NCI-H510A treated with DMSO at 0.1 percent for 48 hours (cell line): ENCODE measurements around the gene MARCHF9.

ENCODE experiments used
- DNase-seq: peaks from one replicate; lab custom pipeline; 2025; lab: John Stamatoyannopoulos, UW

The MARCHF9 gene

GRCh38 chr12:57755454-57756372, 810 bp downstream of the MARCHF9 start:
- no peak for DNase-seq

GRCh38 chr12:57756406-57757341, 1.8 kb downstream of the MARCHF9 start:
- DNase-seq = no peak

GRCh38 chr12:57757771-57758170, 2.9 kb downstream of the MARCHF9 start:
- DNase-seq = no peak

- no peak for DNase-seq
These were observed 3.9 kb downstream of the MARCHF9 start for GRCh38 chr12:57758552-57759359.

GRCh38 chr12:57759360-57759980, 4.6 kb downstream of the MARCHF9 start:
- DNase-seq = peak; percentile 72

GRCh38 chr12:57760347-57760982, 5.6 kb downstream of the MARCHF9 start:
- no peak for DNase-seq

- no peak for DNase-seq
These were observed 6.6 kb downstream of the MARCHF9 start for GRCh38 chr12:57761391-57761998.

- DNase-seq = no peak
These were observed 7.6 kb downstream of the MARCHF9 start for GRCh38 chr12:57762463-57762862.

GRCh38 chr12:57763881-57764661, 9.2 kb downstream of the MARCHF9 start:
- no peak for DNase-seq

- no peak for DNase-seq
These were observed 9.7 kb downstream of the MARCHF9 start for GRCh38 chr12:57764662-57765002.

GRCh38 chr12:57765003-57765697, 10.2 kb downstream of the MARCHF9 start:
- peak; percentile 47 for DNase-seq

- DNase-seq = no peak
These were observed 11.0 kb downstream of the MARCHF9 start for GRCh38 chr12:57765698-57766463.

- DNase-seq = peak; percentile 81
These were observed 11.8 kb downstream of the MARCHF9 start, which contains the start of gene CYP27B1 for GRCh38 chr12:57766464-57767304. Gene CYP27B1, minus strand, starts transcription at chr12:57767078. Its CDS starts 37 bp downstream, at chr12:57767041.

- DNase-seq = no peak
These were observed 12.4 kb downstream of the MARCHF9 start for GRCh38 chr12:57767305-57767698.

- DNase-seq = no peak
These were observed 13.0 kb downstream of the MARCHF9 start for GRCh38 chr12:57767876-57768275.

- DNase-seq = no peak
These were observed 14.7 kb downstream of the MARCHF9 start for GRCh38 chr12:57769594-57769993.

GRCh38 chr12:57770734-57771133, 15.8 kb downstream of the MARCHF9 start:
- no peak for DNase-seq
